Measurements from ENCODE around the gene TIPARP.
A peak's percentile ranks its signal among the peaks of the same experiment; 100 is the strongest.

TIPARP gene

DNA sequence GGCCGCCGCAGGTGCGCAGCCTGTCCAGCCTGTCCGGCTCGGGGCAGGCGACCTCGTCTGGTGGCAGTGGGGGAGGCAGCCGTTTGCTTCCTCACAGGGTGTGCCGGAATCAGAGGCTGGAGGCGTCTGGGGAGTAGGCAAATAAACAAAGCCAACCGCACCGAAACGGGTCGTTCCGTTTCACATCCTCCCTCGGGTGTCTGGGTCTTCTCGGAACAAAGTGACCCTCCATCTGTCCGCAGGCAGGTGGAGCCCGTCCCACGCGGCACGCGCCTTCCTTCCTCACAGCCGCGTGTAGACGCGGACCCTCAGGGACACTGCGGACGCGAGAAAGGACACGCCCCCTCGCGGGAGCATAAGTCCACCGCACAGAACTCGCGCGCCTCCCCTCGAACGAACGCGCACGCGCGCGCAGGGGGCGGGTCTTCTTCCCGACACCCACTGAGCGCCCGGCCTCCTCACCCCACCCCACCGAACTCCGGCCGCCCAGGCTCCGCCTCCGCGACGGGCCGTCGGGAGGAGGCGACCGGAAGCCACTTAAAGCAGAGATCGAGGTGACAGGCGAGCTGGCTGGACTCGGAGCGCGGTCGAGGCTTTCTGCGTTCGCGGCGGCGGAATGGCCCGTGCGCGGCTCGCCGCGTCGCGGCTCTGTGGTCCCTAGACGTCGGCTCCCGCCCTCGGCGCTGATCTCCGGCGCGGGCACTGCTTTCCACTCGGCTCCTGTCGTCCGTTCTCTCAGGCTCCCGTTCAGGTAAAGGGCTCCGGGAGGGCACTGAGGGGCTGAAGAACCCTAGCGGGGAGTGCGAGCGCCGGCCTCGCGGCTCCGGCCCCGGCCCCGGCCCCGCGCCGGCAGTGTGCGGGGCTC lies at the start of gene TIPARP (continued):
- TF ChIP-seq, protein P1, sequence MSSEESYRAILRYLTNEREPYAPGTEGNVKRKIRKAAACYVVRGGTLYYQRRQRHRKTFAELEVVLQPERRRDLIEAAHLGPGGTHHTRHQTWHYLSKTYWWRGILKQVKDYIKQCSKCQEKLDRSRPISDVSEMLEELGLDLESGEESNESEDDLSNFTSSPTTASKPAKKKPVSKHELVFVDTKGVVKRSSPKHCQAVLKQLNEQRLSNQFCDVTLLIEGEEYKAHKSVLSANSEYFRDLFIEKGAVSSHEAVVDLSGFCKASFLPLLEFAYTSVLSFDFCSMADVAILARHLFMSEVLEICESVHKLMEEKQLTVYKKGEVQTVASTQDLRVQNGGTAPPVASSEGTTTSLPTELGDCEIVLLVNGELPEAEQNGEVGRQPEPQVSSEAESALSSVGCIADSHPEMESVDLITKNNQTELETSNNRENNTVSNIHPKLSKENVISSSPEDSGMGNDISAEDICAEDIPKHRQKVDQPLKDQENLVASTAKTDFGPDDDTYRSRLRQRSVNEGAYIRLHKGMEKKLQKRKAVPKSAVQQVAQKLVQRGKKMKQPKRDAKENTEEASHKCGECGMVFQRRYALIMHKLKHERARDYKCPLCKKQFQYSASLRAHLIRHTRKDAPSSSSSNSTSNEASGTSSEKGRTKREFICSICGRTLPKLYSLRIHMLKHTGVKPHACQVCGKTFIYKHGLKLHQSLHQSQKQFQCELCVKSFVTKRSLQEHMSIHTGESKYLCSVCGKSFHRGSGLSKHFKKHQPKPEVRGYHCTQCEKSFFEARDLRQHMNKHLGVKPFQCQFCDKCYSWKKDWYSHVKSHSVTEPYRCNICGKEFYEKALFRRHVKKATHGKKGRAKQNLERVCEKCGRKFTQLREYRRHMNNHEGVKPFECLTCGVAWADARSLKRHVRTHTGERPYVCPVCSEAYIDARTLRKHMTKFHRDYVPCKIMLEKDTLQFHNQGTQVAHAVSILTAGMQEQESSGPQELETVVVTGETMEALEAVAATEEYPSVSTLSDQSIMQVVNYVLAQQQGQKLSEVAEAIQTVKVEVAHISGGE (tag by site-specific recombination; conservative IDR thresholded peaks at IDR 0.05; ENCODE audit: low read depth) = peak; percentile 23; the same call in 1 of the 2 replicates
- TF ChIP-seq ZNF571 (tag by site-specific recombination; IDR thresholded peaks at IDR 0.05) = no peak
- TF ChIP-seq, protein P2, sequence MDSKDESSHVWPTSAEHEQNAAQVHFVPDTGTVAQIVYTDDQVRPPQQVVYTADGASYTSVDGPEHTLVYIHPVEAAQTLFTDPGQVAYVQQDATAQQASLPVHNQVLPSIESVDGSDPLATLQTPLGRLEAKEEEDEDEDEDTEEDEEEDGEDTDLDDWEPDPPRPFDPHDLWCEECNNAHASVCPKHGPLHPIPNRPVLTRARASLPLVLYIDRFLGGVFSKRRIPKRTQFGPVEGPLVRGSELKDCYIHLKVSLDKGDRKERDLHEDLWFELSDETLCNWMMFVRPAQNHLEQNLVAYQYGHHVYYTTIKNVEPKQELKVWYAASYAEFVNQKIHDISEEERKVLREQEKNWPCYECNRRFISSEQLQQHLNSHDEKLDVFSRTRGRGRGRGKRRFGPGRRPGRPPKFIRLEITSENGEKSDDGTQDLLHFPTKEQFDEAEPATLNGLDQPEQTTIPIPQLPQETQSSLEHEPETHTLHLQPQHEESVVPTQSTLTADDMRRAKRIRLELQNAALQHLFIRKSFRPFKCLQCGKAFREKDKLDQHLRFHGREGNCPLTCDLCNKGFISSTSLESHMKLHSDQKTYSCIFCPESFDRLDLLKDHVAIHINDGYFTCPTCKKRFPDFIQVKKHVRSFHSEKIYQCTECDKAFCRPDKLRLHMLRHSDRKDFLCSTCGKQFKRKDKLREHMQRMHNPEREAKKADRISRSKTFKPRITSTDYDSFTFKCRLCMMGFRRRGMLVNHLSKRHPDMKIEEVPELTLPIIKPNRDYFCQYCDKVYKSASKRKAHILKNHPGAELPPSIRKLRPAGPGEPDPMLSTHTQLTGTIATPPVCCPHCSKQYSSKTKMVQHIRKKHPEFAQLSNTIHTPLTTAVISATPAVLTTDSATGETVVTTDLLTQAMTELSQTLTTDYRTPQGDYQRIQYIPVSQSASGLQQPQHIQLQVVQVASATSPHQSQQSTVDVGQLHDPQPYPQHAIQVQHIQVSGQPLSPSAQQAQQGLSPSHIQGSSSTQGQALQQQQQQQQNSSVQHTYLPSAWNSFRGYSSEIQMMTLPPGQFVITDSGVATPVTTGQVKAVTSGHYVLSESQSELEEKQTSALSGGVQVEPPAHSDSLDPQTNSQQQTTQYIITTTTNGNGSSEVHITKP (tag by site-specific recombination; IDR thresholded peaks at IDR 0.05) = peak; percentile 67; the same call in 1 of the 2 replicates
- peak; percentile 56; the same call in 1 of the 2 replicates for TF ChIP-seq SCRT1 (tag by site-specific recombination; IDR thresholded peaks at IDR 0.05; ENCODE audit: borderline replicate concordance)
- TF ChIP-seq ZBTB48 (tag by site-specific recombination; IDR thresholded peaks at IDR 0.05) = peak; percentile 14; the same call in 1 of the 2 replicates
- TF ChIP-seq, protein P3, sequence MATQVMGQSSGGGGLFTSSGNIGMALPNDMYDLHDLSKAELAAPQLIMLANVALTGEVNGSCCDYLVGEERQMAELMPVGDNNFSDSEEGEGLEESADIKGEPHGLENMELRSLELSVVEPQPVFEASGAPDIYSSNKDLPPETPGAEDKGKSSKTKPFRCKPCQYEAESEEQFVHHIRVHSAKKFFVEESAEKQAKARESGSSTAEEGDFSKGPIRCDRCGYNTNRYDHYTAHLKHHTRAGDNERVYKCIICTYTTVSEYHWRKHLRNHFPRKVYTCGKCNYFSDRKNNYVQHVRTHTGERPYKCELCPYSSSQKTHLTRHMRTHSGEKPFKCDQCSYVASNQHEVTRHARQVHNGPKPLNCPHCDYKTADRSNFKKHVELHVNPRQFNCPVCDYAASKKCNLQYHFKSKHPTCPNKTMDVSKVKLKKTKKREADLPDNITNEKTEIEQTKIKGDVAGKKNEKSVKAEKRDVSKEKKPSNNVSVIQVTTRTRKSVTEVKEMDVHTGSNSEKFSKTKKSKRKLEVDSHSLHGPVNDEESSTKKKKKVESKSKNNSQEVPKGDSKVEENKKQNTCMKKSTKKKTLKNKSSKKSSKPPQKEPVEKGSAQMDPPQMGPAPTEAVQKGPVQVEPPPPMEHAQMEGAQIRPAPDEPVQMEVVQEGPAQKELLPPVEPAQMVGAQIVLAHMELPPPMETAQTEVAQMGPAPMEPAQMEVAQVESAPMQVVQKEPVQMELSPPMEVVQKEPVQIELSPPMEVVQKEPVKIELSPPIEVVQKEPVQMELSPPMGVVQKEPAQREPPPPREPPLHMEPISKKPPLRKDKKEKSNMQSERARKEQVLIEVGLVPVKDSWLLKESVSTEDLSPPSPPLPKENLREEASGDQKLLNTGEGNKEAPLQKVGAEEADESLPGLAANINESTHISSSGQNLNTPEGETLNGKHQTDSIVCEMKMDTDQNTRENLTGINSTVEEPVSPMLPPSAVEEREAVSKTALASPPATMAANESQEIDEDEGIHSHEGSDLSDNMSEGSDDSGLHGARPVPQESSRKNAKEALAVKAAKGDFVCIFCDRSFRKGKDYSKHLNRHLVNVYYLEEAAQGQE (tag by site-specific recombination; IDR thresholded peaks at IDR 0.05) = no peak; the same call in 1 of the 2 replicates
- TF ChIP-seq ZNF791 (tag by site-specific recombination; IDR thresholded peaks at IDR 0.05) = no peak
- TF ChIP-seq, protein P4, sequence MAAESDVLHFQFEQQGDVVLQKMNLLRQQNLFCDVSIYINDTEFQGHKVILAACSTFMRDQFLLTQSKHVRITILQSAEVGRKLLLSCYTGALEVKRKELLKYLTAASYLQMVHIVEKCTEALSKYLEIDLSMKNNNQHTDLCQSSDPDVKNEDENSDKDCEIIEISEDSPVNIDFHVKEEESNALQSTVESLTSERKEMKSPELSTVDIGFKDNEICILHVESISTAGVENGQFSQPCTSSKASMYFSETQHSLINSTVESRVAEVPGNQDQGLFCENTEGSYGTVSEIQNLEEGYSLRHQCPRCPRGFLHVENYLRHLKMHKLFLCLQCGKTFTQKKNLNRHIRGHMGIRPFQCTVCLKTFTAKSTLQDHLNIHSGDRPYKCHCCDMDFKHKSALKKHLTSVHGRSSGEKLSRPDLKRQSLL (tag by site-specific recombination; IDR thresholded peaks at IDR 0.05) = no peak
- TF ChIP-seq, protein P5, sequence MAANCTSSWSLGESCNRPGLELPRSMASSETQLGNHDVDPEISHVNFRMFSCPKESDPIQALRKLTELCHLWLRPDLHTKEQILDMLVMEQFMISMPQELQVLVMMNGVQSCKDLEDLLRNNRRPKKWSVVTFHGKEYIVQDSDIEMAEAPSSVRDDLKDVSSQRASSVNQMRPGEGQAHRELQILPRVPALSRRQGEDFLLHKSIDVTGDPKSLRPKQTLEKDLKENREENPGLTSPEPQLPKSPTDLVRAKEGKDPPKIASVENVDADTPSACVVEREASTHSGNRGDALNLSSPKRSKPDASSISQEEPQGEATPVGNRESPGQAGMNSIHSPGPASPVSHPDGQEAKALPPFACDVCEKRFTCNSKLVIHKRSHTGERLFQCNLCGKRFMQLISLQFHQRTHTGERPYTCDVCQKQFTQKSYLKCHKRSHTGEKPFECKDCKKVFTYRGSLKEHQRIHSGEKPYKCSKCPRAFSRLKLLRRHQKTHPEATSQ (tag by site-specific recombination; IDR thresholded peaks at IDR 0.05) = no peak
- TF ChIP-seq ZNF610 (tag by site-specific recombination; IDR thresholded peaks at IDR 0.05; ENCODE audit: borderline replicate concordance) = peak; percentile 43; the same call in 1 of the 2 replicates
- peak; percentile 81 for TF ChIP-seq ZNF843 (tag by site-specific recombination; IDR thresholded peaks at IDR 0.05)
- no peak for TF ChIP-seq ZSCAN30 (tag by site-specific recombination; IDR thresholded peaks at IDR 0.05)
- TF ChIP-seq, protein P6, sequence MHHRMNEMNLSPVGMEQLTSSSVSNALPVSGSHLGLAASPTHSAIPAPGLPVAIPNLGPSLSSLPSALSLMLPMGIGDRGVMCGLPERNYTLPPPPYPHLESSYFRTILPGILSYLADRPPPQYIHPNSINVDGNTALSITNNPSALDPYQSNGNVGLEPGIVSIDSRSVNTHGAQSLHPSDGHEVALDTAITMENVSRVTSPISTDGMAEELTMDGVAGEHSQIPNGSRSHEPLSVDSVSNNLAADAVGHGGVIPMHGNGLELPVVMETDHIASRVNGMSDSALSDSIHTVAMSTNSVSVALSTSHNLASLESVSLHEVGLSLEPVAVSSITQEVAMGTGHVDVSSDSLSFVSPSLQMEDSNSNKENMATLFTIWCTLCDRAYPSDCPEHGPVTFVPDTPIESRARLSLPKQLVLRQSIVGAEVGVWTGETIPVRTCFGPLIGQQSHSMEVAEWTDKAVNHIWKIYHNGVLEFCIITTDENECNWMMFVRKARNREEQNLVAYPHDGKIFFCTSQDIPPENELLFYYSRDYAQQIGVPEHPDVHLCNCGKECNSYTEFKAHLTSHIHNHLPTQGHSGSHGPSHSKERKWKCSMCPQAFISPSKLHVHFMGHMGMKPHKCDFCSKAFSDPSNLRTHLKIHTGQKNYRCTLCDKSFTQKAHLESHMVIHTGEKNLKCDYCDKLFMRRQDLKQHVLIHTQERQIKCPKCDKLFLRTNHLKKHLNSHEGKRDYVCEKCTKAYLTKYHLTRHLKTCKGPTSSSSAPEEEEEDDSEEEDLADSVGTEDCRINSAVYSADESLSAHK (tag by site-specific recombination; IDR thresholded peaks at IDR 0.05) = peak; percentile 24
- TF ChIP-seq ZNF202 (tag by site-specific recombination; IDR thresholded peaks at IDR 0.05; ENCODE audit: borderline replicate concordance) = no peak
- no peak for TF ChIP-seq ZBTB1 (tag by site-specific recombination; IDR thresholded peaks at IDR 0.05)
- TF ChIP-seq ZNF654 (tag by site-specific recombination; IDR thresholded peaks at IDR 0.05; ENCODE audit: low read depth) = peak; percentile 37
- no peak for TF ChIP-seq ZNF658 (tag by site-specific recombination; IDR thresholded peaks at IDR 0.05)
- TF ChIP-seq ZNF777 (tag by site-specific recombination; IDR thresholded peaks at IDR 0.05; ENCODE audit: borderline replicate concordance) = no peak; the same call in 1 of the 2 replicates
- no peak for TF ChIP-seq ZNF114 (tag by site-specific recombination; IDR thresholded peaks at IDR 0.05)
- TF ChIP-seq YY1 (tag by site-specific recombination; IDR thresholded peaks at IDR 0.05) = no peak
- no peak for TF ChIP-seq ZNF23 (tag by site-specific recombination; IDR thresholded peaks at IDR 0.05; ENCODE audit: borderline replicate concordance)
- TF ChIP-seq ZNF174 (tag by site-specific recombination; IDR thresholded peaks at IDR 0.05) = no peak

Data from HEK293 (cell line).